HUES6 (cell line): ENCODE results near the gene NUDT7.
A peak's percentile ranks its signal among the peaks of the same experiment; 100 is the strongest.

Experiments used
- H3K27ac ChIP-seq: 2 replicates; pipeline ENCODE4 v1.7.0; 2013; ENCODE audit warnings: low read depth, mild to moderate bottlenecking, low read length, inconsistent platforms
- H3K27me3 ChIP-seq: 2 replicates; pipeline ENCODE4 v1.6.1; 2013; ENCODE audit warnings: low read length; ENCODE audit not compliant: control insufficient read depth, insufficient read depth
- H3K36me3 ChIP-seq: 2 replicates; pipeline ENCODE4 v1.6.1; 2013; ENCODE audit warnings: low read length; ENCODE audit not compliant: control insufficient read depth, insufficient read depth
- H3K4me1 ChIP-seq: 2 replicates; pipeline ENCODE4 v1.6.1; 2013; ENCODE audit warnings: low read length; ENCODE audit not compliant: control insufficient read depth, insufficient read depth
- H3K4me3 ChIP-seq: 2 replicates; pipeline ENCODE4 v1.5.1; 2013; ENCODE audit warnings: low read depth, low read length
- H3K9ac ChIP-seq: one replicate; pipeline ENCODE4 v1.6.1; 2013; ENCODE audit warnings: mild to moderate bottlenecking, low read length
- H3K9me3 ChIP-seq: 2 replicates; pipeline ENCODE4 v1.6.1; 2013; ENCODE audit warnings: low read depth, low read length; ENCODE audit not compliant: control insufficient read depth, insufficient read depth

Gene NUDT7

DNA sequence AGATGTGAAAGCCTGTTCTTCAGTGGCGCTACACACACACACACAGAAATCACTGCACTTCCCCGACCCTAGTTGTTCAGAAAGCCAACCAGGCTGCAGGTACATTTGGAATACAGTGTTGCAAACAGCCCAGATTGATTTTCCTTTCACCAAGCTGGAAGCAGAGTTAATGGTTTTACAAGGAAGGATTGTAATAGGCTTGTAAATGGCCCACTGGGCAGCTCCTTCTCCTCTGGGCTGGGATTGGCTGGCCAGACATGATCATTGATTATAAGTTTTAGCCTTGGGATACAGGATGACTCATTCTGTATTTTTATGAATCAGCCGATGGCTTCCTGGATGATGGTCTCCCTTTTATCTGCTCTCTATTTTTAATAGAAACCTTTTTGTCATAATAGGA lies 68.6 kb downstream of the NUDT7 start:
- no peaks in the 10 kb centered on the region for H3K9me3 ChIP-seq
- peaks cover 20% of the 10 kb centered on the region for H3K4me1 ChIP-seq
- H3K36me3 ChIP-seq = no peaks in the 10 kb centered on the region
- H3K27ac ChIP-seq = no peak overlapping the region
- H3K27me3 ChIP-seq = peaks cover 44% of the 10 kb centered on the region
- peak overlapping the region; percentile 94 for H3K4me3 ChIP-seq
- peak overlapping the region; percentile 29 for H3K9ac ChIP-seq
